Activated T-cell treated with anti-CD3 and anti-CD28 coated beads, Interleukin-2, amount 50 U/mL, for 4 hours (primary cell): Measurements from ENCODE around the gene MC2R. TPM values are rescaled to one million over a fixed set of nuclear protein-coding genes. Genes with fewer than 3 reads are reported as not detected.

Experiments used
- ATAC-seq, 2 donors: fragments of 200-7000 bp; cut with Tn5 transposase; one replicate each; pipeline ENCODE4 v1.10.0; 2021
- DNase-seq: peaks from one replicate; pipeline ENCODE4 v3.0.0-alpha.2; 2020
- H3K27me3 Mint-ChIP-seq: one replicate; pipeline ENCODE4 v1.8.0; 2021; ENCODE audit warnings: low read depth, mixed read lengths
- H3K36me3 Mint-ChIP-seq: one replicate; pipeline ENCODE4 v1.8.0; 2022; ENCODE audit warnings: mixed read lengths; ENCODE audit not compliant: insufficient read depth
- H3K4me1 Mint-ChIP-seq: one replicate; pipeline ENCODE4 v1.8.0; 2021; ENCODE audit warnings: low read depth, mixed read lengths
- H3K4me3 Mint-ChIP-seq: one replicate; pipeline ENCODE4 v1.8.0; 2021; ENCODE audit warnings: mild to moderate bottlenecking, moderate library complexity, mixed read lengths
- H3K9me3 Mint-ChIP-seq: one replicate; pipeline ENCODE4 v1.8.0; 2021; ENCODE audit warnings: mixed read lengths
- total RNA-seq, 3 donors: library from RNA; stranded (reverse); gene quantifications; one replicate each; pipeline ENCODE4 v1.2.1, GENCODE V29; 2021

MC2R gene
- total RNA-seq, 3 donors from 2014 or later, result not detected

DNA sequence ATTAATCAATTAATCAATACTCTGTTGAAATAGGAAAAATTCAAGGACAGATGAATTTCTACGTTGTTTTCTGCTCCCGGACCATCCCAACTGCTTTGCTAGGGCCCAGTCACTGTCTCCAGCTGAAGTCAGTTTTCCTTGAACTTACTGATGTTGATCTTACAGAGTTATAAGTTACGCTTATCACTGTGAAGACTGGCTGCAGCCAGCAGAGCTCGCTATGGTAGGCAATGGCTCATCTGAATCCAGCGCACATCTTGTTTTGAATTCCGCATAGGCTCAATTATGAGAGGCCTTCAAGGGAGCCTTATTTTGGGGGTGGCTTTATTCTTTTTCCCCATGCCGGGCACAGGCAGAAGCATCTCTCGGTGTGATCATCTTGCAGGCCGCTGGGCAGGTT is 2.7 kb downstream of the MC2R start:
- no peaks in the 10 kb centered on the region for H3K36me3 Mint-ChIP-seq
- H3K9me3 Mint-ChIP-seq, result no peaks in the 10 kb centered on the region
- ATAC-seq (no peak), DNase-seq (no peak)
- H3K4me1 Mint-ChIP-seq, result no peaks in the 10 kb centered on the region
- H3K27me3 Mint-ChIP-seq, result no peaks in the 10 kb centered on the region
- no peak overlapping the region for H3K4me3 Mint-ChIP-seq

DNA sequence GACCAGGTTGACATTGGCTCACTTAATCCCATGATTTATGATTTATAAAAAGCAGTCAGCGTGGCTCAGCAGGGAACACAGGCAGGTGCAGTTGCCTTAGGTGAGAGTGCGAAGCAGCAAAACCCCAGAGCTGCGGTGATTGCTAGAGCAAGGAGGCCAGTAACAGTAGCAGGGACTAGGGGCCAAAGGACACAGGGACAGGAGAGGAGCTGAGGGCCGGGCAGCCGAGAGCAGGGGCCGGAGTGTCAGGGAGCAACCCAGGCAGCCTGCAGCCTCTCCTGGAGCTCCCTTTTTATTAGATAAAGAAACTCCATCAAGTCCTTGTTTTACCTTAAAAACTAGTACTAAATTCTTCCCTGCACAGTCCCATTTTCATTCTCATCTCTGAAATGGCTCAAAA is 4.3 kb downstream of the MC2R start:
- no peaks in the 10 kb centered on the region for H3K9me3 Mint-ChIP-seq

DNA sequence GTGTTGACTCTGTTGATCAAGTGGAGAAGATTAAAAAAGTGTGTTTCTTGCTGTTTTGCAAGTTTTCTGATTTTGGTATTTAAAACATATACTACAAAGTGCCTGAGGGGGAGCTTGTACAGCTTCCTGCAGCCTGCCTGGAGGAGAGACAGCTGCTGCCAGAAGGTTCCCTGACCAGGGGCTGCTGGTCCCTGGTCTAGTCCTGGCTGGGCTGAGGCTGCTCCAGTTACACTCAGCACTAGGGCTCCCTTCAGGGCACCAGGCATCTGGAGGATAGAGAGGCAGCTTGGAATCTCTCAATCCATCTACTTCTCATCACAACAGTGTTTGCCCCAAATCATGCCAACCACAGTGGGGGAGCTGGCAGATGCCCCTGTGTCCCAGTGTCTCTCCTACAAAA is 4.8 kb downstream of the MC2R start:
- ATAC-seq (no peak), DNase-seq (no peak)
- Mint-ChIP-seq H3K4me3 (no peak overlapping the region), H3K27me3 (no peaks in the 10 kb centered on the region), H3K4me1 (no peaks in the 10 kb centered on the region), H3K9me3 (no peaks in the 10 kb centered on the region), H3K36me3 (no peaks in the 10 kb centered on the region)

More for the DNA sequence above, 4.3 kb downstream of the MC2R start:
- DNase-seq, result no peak
- no peak for ATAC-seq
- Mint-ChIP-seq H3K27me3 (no peaks in the 10 kb centered on the region), H3K36me3 (no peaks in the 10 kb centered on the region), H3K4me1 (no peaks in the 10 kb centered on the region), H3K4me3 (no peak overlapping the region)

DNA sequence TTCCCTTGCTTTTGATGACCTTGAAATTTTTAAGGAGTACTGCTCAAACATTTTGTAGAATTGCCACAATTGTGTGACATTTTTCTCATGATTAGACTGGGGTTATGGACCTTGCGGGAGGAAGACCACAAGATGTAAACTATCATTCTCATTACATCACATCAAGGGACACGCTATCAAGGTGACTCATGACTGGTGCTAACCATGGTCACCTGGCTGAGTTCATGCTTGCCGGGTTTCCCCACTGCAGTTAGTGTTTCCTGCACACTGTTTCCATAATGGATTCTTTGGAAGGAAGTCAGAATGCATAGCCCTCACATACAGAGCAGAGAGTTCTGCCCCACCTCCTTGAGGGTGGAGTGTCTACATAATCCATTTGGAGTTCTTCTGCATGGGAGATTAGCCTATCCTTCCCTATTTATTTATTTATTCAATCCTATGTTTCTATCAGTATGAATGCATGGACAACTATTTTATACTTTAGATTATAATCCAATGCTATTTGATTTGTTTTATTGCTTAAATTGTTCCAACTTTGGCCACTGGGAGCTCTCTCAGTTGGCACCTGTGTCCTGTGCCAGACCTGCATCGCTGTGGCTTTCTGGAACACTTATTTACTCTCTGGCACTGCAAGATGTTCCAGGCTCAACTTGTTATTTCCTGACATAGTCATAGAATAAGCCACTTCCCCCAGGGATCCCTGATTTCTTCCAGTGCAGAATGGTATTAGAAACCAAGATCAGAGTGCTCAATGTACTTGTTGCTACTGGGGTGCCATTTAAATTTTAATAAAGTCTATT is 6.0 kb downstream of the MC2R start:
- Mint-ChIP-seq H3K4me3 (no peak overlapping the region), H3K4me1 (no peaks in the 10 kb centered on the region), H3K9me3 (no peaks in the 10 kb centered on the region), H3K36me3 (no peaks in the 10 kb centered on the region), H3K27me3 (no peaks in the 10 kb centered on the region)
- no peak for DNase-seq
- ATAC-seq, result no peak

DNA sequence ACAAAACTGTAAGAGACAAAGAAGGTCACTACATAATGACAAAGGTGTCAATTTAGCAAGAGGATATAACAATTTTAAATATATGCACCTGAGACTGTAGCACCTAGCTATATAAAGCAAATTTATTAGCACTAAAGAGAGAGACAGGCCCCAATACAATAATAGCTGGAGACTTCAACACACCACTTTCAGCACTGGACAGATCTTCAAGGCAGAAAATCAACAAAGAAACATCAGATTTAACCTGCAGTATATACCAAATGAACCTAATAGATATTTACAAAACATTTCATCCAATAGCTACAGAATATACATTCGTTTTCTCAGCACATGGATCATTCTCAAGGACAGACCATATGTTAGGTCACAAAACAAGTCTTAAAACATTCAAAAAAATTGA is 14.7 kb downstream of the MC2R start:
- ATAC-seq (no peak), DNase-seq (no peak)
- peaks cover 11% of the 10 kb centered on the region for H3K9me3 Mint-ChIP-seq
- H3K27me3 Mint-ChIP-seq, result peaks cover 8% of the 10 kb centered on the region
- no peaks in the 10 kb centered on the region for H3K4me1 Mint-ChIP-seq
- H3K4me3 Mint-ChIP-seq, result no peak overlapping the region
- H3K36me3 Mint-ChIP-seq, result no peaks in the 10 kb centered on the region

DNA sequence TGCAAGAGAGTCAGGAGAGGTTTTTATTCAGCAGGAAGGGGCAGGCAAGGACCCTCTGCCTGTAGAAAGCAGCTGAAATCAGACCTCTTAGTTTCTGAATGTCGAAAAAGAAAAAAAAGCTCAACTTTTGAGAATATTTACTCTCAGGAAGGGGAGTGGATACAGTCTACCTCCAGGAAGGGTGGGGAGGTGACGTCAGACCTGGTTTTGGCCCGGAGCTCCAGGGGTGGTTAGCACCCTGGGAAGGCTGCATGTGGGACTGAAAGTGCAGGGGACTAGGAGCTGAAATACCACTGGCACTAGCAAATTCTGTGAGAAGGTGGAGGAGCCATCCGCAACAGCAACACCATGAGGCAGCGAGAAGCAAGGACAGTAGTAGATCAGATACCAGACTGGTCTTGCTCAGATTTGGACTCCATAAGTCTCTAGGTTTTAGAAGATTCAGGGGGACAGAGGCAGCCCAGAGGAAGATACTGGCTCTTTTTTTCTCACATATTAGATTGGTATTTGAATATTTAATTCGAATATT is 19.8 kb downstream of the MC2R start:
- H3K4me3 Mint-ChIP-seq, result no peak overlapping the region
- peaks cover 10% of the 10 kb centered on the region for H3K9me3 Mint-ChIP-seq
- DNase-seq (no peak), ATAC-seq (no peak)
- no peaks in the 10 kb centered on the region for H3K4me1 Mint-ChIP-seq
- no peaks in the 10 kb centered on the region for H3K36me3 Mint-ChIP-seq
- H3K27me3 Mint-ChIP-seq, result peaks cover 20% of the 10 kb centered on the region

DNA sequence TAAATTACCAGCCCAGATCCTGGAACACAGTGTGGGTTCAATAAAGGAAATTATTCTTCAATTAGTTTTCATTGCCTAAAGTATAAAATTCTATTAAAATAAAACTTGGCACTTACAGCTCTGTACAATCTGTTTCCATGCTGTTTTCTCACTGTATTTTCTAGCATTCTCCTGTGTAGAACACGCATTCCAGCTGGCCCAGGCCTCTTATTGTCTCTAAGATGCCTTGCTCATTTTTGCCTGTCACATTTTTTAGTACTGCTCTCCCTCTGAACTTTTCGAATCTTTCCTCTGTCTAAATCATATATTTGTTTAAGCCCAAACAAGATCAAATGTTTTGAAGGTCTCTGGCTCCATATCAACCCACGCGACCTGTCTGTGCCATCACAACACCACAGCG is 20.8 kb downstream of the MC2R start:
- Mint-ChIP-seq H3K9me3 (no peaks in the 10 kb centered on the region), H3K4me1 (no peaks in the 10 kb centered on the region), H3K4me3 (no peak overlapping the region), H3K36me3 (no peaks in the 10 kb centered on the region), H3K27me3 (peaks cover 21% of the 10 kb centered on the region)
- ATAC-seq (no peak), DNase-seq (no peak)

DNA sequence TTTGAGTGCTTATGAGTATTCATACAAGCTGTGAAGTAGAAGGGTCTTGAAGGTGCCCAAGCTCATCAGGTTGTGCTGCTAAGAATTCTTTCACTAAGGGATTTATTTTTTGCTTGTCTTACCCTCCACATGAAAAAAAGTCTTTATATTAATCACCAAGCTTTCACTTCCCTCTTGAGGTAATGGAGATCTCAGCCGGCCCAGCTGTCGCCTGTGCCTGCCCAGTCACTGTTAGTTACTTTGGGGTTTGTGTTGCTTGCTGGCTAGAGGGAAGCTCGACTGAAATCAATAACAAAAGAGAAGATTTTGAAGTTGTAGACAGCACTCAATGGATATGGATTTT is 21.9 kb downstream of the MC2R start:
- Mint-ChIP-seq H3K36me3 (no peaks in the 10 kb centered on the region), H3K4me3 (no peak overlapping the region), H3K4me1 (no peaks in the 10 kb centered on the region), H3K27me3 (peaks cover 21% of the 10 kb centered on the region), H3K9me3 (no peaks in the 10 kb centered on the region)
- DNase-seq, result no peak
- no peak for ATAC-seq

DNA sequence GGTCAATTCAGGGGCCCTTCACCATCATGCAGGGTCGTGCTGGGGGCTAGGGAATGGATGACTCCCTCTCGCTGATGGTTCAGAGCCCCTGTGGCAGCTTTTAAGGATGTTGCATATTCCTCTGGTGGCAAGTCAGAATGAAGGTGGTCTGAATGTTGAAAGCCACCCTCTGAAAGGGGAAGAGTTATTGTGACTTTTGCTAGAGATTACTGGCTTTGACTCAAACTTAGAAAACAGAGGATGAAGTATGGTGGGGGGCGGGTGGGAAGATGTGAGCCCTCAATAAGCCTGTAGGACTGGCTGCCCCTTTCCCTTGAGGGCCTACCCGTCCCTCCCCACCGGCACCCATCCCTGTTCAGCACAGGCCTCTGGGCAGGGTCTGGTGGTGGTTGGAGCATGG is 23.2 kb downstream of the MC2R start:
- no peaks in the 10 kb centered on the region for H3K4me1 Mint-ChIP-seq
- DNase-seq (no peak), ATAC-seq (no peak)
- H3K27me3 Mint-ChIP-seq, result peaks cover 19% of the 10 kb centered on the region
- no peaks in the 10 kb centered on the region for H3K36me3 Mint-ChIP-seq
- no peaks in the 10 kb centered on the region for H3K9me3 Mint-ChIP-seq
- H3K4me3 Mint-ChIP-seq, result no peak overlapping the region

DNA sequence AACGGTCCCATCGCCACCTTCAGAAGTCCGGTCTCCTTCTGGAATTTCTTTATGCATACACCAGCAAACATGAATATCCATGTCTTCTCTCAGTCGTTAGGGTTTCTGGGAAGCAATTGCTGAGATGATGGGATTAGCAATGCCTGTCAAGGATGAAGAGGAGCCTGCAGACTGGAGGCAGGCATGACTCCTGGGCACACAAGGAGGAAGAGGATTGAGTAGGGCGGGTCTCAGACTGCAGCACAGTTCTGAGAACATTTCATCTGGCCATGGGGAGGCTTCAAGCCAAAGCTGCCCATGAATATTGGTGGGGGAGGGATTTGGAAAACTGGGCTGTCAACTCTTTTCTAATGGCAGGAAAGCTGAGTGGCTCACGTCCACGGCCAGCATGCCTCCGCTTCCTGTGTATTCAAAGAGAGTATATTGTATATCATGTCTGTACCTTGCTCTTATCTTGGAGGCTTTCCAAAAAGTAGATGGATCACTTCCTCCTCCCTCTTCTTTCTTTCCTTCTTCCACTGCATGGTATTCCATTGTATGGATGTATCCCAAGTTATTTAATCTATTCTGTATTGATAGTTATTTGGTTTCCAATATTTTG is 24.5 kb downstream of the MC2R start:
- Mint-ChIP-seq H3K4me1 (no peaks in the 10 kb centered on the region), H3K27me3 (peaks cover 19% of the 10 kb centered on the region), H3K9me3 (no peaks in the 10 kb centered on the region), H3K36me3 (no peaks in the 10 kb centered on the region), H3K4me3 (no peak overlapping the region)
- no peak for DNase-seq
- no peak for ATAC-seq

DNA sequence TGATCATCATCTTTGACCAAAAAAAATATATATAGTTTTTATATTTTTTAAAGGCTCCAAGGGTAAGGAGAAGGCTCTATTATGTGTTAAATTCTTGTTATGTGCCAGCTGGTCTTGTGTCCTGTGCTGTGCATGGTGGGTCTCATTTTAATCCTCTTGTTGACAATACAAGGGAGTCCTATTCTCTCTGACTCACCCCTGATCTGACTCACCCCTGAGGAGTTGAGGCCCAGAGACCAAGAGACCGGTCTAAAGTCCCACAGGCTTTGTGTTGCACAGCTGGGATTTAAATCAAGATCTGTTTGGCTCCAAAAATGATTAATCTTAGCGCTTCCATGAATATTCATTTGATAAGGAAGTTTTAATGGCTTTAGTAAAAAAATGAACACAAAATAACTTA is 25.7 kb downstream of the MC2R start:
- no peaks in the 10 kb centered on the region for H3K9me3 Mint-ChIP-seq
- peaks cover 18% of the 10 kb centered on the region for H3K27me3 Mint-ChIP-seq
- H3K36me3 Mint-ChIP-seq, result no peaks in the 10 kb centered on the region
- ATAC-seq (no peak), DNase-seq (no peak)
- H3K4me3 Mint-ChIP-seq, result no peak overlapping the region
- no peaks in the 10 kb centered on the region for H3K4me1 Mint-ChIP-seq

DNA sequence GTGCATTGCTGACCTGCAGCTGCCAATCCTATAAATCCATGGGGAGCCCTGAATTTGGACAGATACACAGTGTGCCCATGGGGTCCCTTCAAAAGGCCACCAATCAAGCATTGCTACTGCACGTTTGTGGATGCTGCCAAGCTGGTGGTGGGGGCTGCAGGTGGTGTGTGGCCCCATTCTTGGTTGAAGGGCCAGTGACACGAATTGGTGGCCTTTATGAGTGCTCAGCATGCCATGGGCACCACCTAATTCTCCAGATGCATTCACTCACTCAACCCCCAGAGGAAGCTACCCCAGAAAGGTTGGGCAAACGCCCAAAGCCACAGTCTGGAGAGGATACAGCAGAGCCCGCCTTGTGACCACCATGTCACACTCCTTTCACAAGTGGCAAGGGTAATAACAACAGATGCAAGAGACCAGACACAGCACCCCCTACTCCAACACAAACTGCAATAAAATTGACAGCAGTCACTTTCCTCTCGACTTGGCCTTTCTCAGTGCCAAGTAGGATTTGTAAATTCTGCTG is 27.1 kb downstream of the MC2R start:
- DNase-seq, result no peak
- Mint-ChIP-seq H3K4me1 (no peaks in the 10 kb centered on the region), H3K4me3 (no peak overlapping the region), H3K9me3 (no peaks in the 10 kb centered on the region), H3K27me3 (peaks cover 20% of the 10 kb centered on the region), H3K36me3 (no peaks in the 10 kb centered on the region)
- ATAC-seq, result no peak

DNA sequence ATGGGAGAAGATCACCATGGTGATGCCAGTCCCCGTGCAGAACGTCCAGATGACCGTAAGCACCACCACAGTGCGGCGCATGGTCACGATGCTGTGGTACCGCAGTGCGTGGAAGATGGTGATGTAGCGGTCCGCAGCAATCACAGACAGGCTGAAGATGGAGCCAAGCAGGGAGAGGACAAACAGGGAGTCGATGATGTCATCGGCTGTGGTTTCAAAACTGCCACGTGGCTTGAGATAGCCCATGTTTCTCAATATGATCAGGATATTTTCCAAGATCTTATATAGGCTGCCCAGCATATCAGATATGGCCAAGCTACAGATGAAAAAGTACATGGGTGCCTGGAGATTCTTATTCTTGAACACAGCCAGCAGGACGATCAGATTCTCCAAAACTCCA is 30.3 kb downstream of the MC2R start:
- H3K9me3 Mint-ChIP-seq, result no peaks in the 10 kb centered on the region
- H3K4me1 Mint-ChIP-seq, result no peaks in the 10 kb centered on the region
- no peak overlapping the region for H3K4me3 Mint-ChIP-seq

DNA sequence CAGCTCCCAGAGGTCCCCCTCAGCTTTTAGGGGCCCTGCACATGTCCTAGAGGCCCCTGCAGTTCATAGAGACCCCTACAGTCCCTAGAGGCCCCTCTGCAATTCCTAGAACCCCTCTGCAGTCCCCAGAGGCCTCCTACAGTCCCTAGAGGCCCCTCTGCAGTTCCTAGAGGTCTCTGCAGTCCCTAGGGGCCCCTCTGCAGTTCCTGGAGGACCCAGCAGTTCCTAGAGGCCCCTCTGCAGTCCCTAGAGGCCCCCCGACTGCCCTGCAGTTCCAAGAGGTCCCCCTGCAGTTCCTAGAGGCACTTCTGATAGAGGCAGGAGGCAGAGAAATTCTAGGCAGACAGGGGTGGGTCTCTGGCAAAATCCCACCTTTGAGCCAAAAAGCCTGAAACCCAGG is 35.4 kb downstream of the MC2R start:
- ATAC-seq (no peak), DNase-seq (no peak)
- Mint-ChIP-seq H3K4me3 (no peak overlapping the region), H3K4me1 (no peaks in the 10 kb centered on the region), H3K36me3 (no peaks in the 10 kb centered on the region), H3K9me3 (no peaks in the 10 kb centered on the region), H3K27me3 (peaks cover 12% of the 10 kb centered on the region)

More for the DNA sequence above, 30.3 kb downstream of the MC2R start:
- ATAC-seq, result no peak
- Mint-ChIP-seq H3K36me3 (no peaks in the 10 kb centered on the region), H3K27me3 (peaks cover 11% of the 10 kb centered on the region)
- no peak for DNase-seq

DNA sequence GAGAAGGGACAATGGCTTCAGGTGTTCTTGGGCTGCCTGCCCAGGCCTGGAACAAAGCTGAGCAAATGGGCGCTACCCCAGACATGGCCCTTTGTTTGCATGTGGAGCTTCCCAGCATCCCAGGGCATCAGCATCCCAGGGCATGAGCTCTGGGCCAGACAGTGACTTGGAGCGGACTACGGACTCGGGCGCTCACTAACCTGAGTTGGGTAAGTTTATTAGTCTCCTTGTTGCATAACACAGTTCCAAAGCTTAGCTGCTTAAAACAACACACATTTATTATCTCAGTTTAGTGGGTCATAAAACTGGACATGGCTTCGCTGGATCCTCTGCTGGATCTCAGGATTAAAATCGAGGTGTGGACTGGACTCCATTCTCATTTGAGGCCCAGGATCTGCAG is 35.8 kb downstream of the MC2R start:
- ATAC-seq (no peak), DNase-seq (no peak)
- H3K4me3 Mint-ChIP-seq, result no peak overlapping the region
- H3K36me3 Mint-ChIP-seq, result no peaks in the 10 kb centered on the region
- no peaks in the 10 kb centered on the region for H3K4me1 Mint-ChIP-seq
- H3K27me3 Mint-ChIP-seq, result peaks cover 8% of the 10 kb centered on the region
- H3K9me3 Mint-ChIP-seq, result no peaks in the 10 kb centered on the region
